Measurements from ENCODE around the gene RPRML. TPM values are rescaled to one million over a fixed set of nuclear protein-coding genes. Genes with fewer than 3 reads are reported as not detected.

The RPRML gene
- total and polyA plus RNA-seq, 11 donors = 0.15 to 0.37 (median 0.27) TPM; not detected in 7

- DNase-seq (no peak), ATAC-seq (no peak)
- Histone ChIP-seq H3K27ac (no peak overlapping the region), H3K9me3 (no peaks in the 10 kb centered on the region), H3K27me3 (peaks cover 0 to 3% (median 0%) of the 10 kb centered on the region in 9 donors), H3K36me3 (no peaks in the 10 kb centered on the region), H3K4me1 (no peaks in the 10 kb centered on the region), H3K4me3 (no peak overlapping the region)
- intact Hi-C loops (cut with DNase I) = no loop called here
- TF ChIP-seq, protein P1, sequence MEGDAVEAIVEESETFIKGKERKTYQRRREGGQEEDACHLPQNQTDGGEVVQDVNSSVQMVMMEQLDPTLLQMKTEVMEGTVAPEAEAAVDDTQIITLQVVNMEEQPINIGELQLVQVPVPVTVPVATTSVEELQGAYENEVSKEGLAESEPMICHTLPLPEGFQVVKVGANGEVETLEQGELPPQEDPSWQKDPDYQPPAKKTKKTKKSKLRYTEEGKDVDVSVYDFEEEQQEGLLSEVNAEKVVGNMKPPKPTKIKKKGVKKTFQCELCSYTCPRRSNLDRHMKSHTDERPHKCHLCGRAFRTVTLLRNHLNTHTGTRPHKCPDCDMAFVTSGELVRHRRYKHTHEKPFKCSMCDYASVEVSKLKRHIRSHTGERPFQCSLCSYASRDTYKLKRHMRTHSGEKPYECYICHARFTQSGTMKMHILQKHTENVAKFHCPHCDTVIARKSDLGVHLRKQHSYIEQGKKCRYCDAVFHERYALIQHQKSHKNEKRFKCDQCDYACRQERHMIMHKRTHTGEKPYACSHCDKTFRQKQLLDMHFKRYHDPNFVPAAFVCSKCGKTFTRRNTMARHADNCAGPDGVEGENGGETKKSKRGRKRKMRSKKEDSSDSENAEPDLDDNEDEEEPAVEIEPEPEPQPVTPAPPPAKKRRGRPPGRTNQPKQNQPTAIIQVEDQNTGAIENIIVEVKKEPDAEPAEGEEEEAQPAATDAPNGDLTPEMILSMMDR (IDR thresholded peaks at IDR 0.05) = no peak
- no peak for TF ChIP-seq POLR2A (IDR thresholded peaks at IDR 0.05)
- WGBS, 4 donors = 83 to 98% (median 84%) methylated on average over 9 to 10 of the region's 10 CpGs
Observed at GRCh38 chr17:46971647-46972300, 7.3 kb downstream of the RPRML start.

DNA sequence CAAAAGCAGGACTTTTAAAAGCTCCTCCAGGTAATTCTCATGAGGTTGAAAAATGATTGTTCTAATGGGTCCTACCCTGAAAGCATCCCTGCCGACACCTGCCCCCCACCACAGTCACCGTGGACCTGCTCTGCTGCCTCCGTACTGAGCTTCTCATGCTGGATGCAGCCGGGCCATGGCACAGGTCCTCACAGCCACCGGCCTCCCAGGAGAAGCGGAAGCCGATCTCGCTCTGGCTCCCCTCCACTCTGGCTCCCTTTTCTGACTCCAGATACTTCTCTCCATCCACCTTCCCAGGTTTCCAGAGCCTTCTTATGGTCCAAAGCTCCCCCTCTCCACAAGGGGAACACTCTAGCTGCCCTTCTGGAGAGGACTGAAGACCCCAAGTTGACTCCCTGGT, 10.2 kb downstream of the RPRML start:
- Histone ChIP-seq H3K27ac (no peak overlapping the region), H3K9me3 (no peaks in the 10 kb centered on the region), H3K27me3 (peaks cover 0 to 1% (median 0%) of the 10 kb centered on the region in 9 donors), H3K4me1 (no peaks in the 10 kb centered on the region), H3K4me3 (no peak overlapping the region), H3K36me3 (no peaks in the 10 kb centered on the region)
- no peak for ATAC-seq
- DNase-seq = no peak
- no peak for TF ChIP-seq POLR2A (IDR thresholded peaks at IDR 0.05)
- TF ChIP-seq, protein P1 (IDR thresholded peaks at IDR 0.05) = no peak
- intact Hi-C loops (cut with DNase I) = no loop called here
- 92 to 97% (median 95%) methylated on average over 8 of the region's 8 CpGs for WGBS, 4 donors

GRCh38 chr17:46968224-46968834, 10.7 kb downstream of the RPRML start:
- DNase-seq (no peak), ATAC-seq (no peak)
- Histone ChIP-seq H3K4me3 (no peak overlapping the region), H3K36me3 (no peaks in the 10 kb centered on the region), H3K9me3 (no peaks in the 10 kb centered on the region), H3K27ac (no peak overlapping the region), H3K4me1 (no peaks in the 10 kb centered on the region), H3K27me3 (peaks cover 0 to 4% (median 0%) of the 10 kb centered on the region in 9 donors)
- intact Hi-C loops (cut with DNase I) = no loop called here
- no peak for TF ChIP-seq POLR2A (IDR thresholded peaks at IDR 0.05)
- TF ChIP-seq, protein P1 (IDR thresholded peaks at IDR 0.05) = no peak
- WGBS, 4 donors = 85 to 93% (median 91%) methylated on average over 6 of the region's 6 CpGs

DNA sequence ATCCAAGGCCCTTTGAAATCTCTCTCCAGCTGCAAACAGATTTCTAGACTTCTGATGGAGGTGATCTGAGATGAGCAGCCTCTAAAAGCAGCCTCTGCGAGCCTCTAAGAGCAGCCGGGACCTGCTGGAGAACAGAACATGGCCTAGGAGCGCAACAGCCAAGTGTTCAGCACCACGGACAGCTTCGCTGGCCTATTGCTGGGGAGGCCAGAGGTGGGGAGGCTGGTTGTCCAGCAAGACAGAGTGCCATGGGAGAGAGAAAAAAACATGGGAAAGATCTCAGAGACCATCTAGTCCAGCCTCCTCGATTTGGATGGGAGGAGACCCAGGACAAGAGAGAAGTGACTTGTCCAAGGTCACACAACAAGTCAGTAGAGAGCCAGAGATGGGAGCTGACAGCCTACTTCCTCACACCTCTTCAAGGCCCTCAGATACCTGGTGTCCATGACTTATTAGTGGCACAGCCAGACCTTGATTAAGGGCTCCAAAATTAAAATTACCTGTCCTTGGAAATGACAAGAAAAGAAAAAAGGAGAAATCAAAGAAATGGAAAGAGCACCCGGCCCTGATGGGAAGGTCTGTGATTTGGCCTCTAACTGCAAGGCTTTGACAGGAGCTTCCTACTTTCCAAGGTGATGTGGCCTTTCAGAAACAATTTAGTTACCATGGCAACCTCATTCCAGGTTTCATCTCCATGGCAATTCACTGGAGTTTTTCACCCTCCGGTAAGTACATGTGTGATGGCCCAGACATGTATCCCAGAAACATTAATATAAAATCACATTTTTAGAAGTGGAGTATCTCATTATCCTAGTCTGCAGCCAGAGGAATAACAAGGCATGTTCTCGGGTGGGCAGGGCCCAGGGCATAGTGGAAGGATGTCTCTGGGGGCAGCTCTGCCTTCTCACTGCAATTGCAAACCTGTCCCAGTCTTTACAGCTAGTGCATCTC, 14.5 kb downstream of the RPRML start:
- WGBS, 4 donors = 78 to 86% (median 82%) methylated on average over 9 of the region's 9 CpGs
- Histone ChIP-seq H3K4me1 (peaks cover 0 to 6% (median 0%) of the 10 kb centered on the region in 12 donors), H3K27me3 (peaks cover 0 to 4% (median 0%) of the 10 kb centered on the region in 9 donors), H3K27ac (no peak overlapping the region), H3K36me3 (no peaks in the 10 kb centered on the region), H3K9me3 (no peaks in the 10 kb centered on the region), H3K4me3 (no peak overlapping the region)
- ATAC-seq = no peak
- TF ChIP-seq, protein P1 (IDR thresholded peaks at IDR 0.05) = no peak
- TF ChIP-seq POLR2A (IDR thresholded peaks at IDR 0.05) = no peak
- DNase-seq = no peak
- intact Hi-C loops (cut with DNase I) = no loop called here

Data from heart left ventricle (tissue), 16 donors.